Raji (cell line): ENCODE measurements around the gene CEP104.

ENCODE experiments used
- POLR2A ChIP-seq: IDR thresholded peaks from 2 replicates; pipeline ENCODE4 v1.6.1; 2011; ENCODE audit warnings: low read depth, low read length, control low read depth; ENCODE audit not compliant: insufficient read depth

Gene CEP104

DNA sequence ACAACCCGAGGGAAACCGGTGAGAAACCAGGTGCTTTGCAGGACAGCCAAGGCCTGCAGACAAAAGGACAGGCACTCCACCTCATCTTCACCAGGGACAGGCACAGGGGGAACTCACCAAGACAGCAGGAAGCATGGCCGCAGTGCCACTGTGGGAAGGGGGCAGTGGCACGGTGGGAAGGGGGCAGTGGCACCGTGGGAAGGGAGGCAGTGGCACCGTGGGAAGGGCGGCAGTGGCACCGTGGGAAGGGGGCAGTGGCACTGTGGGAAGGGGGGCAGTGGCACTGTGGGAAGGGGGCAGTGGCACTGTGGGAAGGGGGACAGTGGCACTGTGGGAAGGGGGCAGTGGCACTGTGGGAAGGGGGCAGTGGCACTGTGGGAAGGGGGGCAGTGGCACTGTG lies 32.4 kb downstream of the CEP104 start:
- TF ChIP-seq POLR2A = no peak

DNA sequence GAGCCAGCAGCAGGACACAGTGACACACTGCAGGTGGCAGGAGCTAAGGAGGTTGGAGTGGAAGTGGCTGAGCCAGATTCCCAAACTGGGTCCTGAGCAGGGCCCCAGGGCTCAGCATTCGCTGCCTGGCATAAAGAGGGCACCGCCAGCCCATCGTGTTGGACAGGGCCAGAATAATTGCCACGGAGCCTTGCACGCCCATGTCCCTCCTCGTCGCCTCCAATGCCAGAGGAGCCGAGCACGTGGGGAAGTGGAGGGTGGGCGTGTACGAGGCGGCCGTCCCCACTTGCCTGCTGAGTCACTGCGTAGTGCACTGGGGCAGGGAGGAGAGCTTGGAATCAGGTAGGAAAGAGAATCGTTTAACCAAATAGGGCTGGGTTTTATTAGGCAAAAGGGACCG lies 34.6 kb downstream of the CEP104 start:
- TF ChIP-seq POLR2A = no peak

DNA sequence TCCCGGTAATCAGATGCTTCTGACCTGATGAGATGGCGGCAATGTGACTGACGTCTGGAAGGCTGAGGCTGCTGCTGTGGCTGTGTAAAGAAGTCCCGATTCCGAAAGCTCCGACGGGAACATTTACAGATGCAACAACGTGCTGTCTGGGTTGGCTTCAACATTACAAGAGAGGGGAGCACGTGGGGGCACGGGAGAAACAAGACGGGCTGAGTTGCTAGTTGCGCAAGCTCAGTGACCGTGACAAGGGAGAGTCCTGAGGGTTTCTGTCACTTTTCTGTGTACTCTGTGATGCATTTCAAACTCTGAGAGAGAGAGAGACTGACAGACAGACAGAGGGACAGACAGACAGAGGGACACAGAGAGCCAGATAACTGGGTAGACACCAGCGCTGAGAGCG lies 35.1 kb downstream of the CEP104 start:
- no peak for TF ChIP-seq POLR2A

DNA sequence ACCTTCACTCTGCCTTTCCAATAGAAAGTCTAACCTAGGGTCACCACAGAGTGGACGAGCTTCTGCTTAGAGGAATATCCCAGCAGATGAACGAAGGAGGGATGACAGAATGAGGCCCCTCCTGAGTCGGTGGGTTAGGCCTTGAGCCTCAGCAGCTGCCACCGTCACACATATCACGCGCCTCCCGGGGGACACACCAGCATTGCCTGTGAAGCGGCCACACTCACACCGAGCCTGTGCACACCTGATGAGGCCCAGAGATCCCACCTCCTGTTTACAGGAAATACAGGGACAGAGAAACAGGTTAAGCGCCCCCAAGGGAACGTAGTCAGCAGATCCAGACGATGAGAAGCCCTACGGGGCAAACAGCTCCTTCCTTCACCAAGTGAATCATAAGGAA lies 35.6 kb downstream of the CEP104 start:
- TF ChIP-seq POLR2A = no peak

DNA sequence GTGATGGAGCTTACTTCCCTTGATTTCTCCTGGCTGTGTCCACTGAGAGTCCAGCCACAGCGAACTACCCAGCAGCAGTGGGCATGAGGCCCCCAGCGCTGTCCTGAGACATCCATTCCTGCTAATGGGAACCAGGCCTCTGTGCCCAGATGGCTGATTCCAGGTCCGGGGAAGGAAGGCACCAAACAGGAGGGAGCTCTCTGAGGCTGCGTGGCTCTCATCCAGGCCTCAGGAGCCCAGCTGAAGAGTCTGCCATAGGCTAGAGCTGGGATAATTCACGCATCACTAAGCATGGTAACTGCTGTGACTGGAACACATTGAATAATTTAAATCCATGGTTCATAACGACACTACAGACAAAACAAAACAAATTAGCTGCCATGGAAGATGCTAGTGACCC lies 36.0 kb downstream of the CEP104 start:
- no peak for TF ChIP-seq POLR2A

DNA sequence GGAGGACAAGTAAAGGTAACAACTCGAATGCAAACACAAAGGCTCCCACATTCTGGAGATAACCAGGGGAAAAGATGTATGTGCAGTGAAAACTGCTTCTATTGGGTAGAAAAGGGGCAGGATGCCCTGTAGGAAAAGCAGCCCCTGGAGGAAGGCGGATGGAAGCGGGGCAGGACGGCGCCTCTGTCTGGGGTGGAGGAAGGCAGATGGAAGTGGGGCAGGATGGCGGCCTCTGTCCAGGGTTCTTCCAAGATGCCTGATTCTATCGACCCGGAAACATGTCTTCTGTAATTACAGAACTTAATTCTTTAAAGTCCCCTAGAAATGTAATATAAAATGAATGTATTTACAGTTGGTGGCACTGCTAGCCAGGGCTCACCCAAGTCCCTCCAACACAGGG lies 36.7 kb downstream of the CEP104 start:
- no peak for TF ChIP-seq POLR2A

DNA sequence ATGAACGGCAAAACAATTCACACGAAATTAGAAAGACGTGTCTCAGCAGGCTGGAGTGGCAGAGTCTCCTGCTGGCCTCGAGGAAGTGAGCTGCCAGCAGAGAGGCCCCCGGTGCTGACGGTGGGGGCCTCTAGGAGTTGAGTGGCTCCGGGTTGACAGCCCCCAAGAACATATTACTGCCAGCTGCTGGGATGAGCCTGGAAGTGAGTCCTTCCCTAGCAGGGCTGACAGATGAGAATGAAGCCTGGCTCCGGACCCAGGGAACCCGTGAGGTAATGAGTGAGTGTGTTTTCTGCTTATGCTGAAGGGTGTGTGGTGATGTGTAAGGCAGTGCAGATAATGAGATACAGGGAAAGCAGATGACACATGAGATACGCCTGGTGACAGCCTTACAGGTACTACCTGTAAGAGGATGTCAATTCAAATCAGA lies 37.2 kb downstream of the CEP104 start:
- TF ChIP-seq POLR2A = no peak

DNA sequence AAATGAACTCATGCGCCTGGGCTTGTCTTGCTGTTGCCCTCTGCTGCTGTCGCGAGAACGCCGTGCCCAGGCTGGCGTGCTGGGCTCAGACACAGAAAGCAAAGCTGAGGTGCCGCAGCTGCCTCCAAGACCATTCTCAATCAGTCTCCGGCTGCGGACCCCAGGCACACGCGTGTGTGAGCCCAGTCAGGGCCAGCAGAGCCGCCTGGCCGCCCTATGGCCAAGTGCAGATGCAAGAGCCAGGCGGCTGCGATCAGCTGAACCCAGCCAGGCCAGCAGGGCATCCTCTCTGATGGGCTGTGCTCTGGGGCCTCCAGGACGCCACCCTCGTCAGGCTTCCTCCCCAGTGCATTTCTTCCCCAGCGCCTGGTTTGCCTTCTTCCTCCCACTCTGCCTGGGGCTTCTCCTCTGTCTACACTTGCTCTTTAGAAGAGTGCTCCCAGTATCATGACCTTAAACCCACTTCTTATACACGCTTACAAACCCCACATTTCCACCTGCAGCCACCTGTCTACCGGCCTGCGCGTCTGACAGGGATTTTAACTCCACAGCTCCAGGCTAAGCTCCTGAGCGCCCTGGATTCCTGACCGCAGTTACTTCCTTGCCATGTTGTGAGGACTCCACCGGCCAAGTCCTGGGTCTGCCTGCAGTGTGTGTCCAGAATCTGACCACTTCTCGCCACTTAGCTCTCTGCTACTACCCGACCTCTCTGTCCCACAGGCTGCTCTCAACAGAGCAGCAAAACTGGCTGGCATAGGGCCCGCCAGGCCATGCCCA lies 39.0 kb downstream of the CEP104 start:
- no peak for TF ChIP-seq POLR2A

DNA sequence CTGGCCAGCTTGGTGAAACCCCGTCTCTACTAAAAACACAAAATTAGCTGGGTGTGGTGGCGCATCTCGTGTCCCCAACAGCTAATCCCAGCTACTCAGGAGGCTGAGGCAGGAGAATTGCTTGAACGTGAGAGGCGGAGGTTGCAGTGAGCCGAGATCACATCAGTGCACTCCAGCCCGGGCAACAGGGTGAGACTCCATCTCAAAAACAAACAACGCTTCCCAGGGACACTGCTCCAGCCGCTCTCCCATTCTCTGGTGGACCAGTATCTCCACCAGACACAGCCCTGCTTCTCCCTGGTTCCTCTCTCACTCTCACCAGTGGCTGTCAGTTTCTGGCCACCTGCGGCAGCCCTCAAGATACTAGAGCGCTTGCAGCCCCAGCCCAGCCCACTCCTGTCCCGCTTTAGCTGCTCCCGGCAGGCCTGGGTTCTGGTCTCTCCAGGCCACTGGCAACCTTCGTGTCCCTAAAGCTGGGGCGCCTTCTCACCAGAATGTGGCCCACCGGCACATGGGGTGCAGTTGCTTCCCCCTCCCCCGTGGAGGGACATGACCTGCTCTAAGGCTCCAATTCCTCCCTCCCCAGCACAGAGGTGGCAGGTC lies 39.8 kb downstream of the CEP104 start:
- no peak for TF ChIP-seq POLR2A

DNA sequence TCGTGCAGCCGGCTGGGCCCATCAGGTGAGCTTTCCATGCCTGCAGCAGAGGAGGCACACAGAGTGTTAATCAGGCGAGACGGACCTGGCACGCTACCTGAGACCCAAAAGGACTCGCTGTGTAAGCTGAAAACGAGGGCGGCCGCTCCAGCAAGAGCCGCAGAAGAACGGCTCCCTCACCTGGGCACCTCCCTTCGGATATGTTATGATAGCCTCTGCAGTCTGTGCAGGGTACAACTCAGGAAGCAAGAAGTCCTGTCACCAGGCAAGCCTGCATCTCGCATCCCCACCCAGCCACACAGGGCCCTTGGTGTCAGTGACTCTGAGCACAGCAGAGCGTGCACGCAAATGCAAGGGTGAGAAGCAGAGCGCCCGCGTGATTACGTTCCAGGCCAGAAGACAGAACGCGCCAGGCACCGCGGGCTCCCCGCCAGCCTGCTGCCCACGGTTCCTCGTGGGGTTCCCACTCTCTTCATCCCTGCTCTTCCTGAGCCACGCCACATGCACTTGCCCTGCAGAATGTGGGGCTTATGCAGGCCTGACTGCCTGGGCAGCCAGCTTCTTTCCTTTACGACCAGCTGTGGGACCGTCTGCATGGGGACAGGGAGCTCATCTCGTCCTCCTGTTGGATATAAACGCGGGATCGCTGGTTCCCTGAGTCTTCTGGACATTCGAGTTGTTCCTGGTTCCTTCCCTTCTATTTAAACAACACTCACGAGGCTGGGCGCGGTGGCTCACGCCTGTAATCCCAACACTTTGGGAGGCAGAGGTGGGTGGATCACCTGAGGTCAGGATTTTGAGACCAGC lies 40.5 kb downstream of the CEP104 start:
- TF ChIP-seq POLR2A = no peak

DNA sequence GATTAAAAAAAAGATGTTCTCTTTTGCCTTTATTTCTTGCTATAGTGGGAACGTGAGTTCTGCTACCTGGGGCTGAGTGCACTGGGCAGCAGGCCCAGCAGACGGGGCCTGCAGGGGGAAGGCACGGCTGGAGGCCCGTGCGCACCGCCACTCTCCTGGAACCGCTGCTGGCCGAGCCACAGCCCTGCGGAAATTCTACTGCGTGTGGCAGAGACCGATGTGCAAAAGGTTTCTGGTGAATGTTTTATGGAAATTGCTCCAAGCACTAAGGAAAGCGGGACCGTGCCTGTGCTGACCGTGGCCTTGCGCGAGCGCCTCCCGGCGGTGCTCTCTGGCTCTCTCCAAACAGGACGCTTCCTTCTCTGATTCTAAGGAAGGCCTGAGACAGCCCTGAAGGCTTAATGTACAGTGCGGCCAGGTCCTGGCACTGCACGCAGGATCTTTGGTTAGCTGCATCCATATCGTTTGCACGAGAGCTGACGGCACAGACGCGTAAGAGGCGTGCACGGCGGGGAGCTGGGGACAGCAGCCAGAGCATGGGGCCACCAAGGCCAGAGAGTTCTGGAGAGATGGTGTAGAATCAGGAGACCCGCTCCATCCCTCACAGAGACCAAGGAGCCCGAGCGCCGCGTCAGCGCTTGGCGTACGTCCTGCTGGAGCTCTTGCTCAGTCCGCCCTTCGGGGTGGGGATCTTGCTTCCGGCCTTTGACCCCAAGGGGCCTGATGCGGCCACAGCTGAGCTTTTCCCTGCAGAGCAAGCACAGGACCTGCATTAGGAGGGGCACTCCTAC lies 42.0 kb downstream of the CEP104 start:
- TF ChIP-seq POLR2A = no peak

DNA sequence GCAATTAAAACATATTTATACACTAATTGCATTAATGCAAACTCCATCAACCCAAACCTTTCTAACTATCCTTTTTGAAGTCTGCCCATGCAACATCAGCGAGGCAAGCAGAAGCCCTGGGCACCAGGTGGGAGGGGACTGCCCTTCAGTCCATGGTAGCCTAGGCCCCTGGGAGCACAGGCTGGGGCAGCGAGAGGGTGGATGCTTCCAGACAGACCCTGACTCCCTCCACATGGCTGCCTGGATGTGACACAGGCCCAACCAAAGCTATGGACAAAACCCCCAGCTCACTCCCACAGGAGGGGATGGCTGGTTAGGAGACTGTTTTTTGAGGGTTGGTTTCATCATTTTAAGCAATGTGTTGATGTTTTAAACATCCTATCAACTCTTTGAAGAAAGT lies 42.9 kb downstream of the CEP104 start:
- TF ChIP-seq POLR2A = no peak

DNA sequence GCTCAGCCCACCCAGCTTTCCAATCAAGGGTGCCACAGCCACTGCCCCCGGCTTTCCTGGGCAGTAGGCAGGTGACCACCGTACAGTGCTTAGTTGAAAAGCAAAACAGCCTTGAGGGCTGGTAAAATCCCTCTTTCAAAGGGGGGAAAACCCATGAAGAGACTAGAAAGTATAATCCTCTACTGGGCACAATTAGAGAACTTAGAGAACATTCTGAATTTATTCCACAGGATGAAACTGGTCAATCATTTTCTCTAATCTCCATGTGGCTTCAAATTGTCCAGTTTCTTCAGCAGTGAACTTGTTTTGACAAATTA lies 45.5 kb downstream of the CEP104 start:
- TF ChIP-seq POLR2A = no peak

DNA sequence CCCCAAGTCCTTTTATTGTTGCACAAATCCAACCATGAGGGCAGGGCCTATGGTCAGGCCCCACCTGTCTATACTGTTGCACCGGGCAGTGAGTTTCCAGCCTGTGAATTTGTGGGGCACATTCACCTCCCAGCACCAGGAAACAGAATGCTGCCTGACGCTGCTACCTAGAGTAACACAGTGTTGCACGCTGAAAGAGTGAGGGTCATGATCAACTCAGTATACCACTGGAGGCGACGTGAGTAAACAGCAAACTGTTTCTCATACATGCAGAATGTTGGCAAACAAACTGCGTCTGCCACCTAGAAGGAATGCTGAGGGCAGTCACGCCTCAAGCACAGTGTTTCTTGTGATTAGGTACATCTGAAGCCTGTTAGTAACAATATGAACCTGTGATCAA lies 47.3 kb downstream of the CEP104 start:
- TF ChIP-seq POLR2A = no peak

DNA sequence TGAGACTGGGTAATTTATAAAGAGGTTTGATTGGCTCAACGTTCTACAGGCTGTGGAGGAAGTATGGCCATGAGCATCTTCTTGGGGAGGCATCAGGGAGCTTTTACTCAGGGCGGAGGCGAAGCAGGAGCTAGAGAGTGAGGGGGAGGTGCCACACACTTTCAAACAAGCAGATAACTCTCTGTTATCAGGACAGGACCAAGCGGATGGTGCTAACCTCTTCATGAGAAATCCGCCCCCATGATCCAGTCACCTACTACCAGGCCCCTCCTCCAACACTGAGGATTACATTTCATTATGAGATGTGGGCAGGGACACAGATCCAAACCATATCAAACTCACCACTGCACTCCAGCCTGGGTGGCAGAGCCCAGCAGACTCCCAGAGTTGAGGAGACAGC lies 49.2 kb downstream of the CEP104 start:
- no peak for TF ChIP-seq POLR2A
